Mammary epithelial cell (primary cell): ENCODE measurements around the gene CD207.

Source experiments
- CTCF ChIP-seq, 2 donors: IDR thresholded peaks in 1 of 2; conservative IDR thresholded peaks in 1 of 2; 2 replicates each; pipeline ENCODE4 v1.5.1; 2011 to 2012; ENCODE audit warnings: inconsistent platforms in 2 of 2, low read length in 2 of 2, mild to moderate bottlenecking in 2 of 2, control low read depth in 1 of 2, low read depth in 1 of 2; ENCODE audit not compliant: insufficient read depth in 1 of 2; ENCODE audit errors: extremely low read depth in 1 of 2
- EZH2 ChIP-seq: IDR thresholded peaks from 2 replicates; pipeline ENCODE4 v1.6.1; 2012; ENCODE audit warnings: low read length, inconsistent platforms, borderline replicate concordance

DNA sequence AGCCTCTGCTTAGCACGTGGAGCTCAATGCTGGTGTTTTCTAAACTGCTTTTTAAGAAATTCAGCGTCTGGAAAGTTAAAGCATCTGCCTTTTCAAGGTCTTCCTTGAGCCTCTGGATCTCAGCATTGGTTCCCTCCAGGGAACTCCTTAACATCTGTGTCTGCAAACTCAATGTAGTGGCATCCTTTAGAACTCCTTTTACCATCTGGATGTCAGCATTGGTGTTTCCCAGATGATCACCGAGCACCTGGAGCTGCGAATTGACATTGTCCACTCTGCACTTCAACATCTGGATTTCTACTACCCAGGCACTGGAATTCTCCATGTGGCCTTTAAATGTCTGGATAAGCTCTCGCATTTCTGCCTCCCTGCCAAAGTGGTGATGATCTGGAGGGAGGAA, 18.9 kb downstream of the CD207 start:
- no peak for TF ChIP-seq CTCF (conservative IDR thresholded peaks at IDR 0.05 in 1 of 2, IDR thresholded peaks at IDR 0.05 in 1 of 2; ENCODE audit: extremely low read depth in 1 of 2, insufficient read depth in 1 of 2, low read depth in 1 of 2, low read length in 2 of 2)
- TF ChIP-seq EZH2, result no peak
